Measurements from ENCODE around the gene G3BP2. TPM values are rescaled to one million over a fixed set of nuclear protein-coding genes. Genes with fewer than 3 reads are reported as not detected.
"Not testable (repeated sequence)": the region's sequence is repeated elsewhere in the genome, so short reads cannot be mapped to it uniquely, and the experiment has no call there.

G3BP2 gene
- polyA plus RNA-seq, 2 of the 4 experiments (the other 2 are of a cell fraction), result 159 to 179 TPM

DNA sequence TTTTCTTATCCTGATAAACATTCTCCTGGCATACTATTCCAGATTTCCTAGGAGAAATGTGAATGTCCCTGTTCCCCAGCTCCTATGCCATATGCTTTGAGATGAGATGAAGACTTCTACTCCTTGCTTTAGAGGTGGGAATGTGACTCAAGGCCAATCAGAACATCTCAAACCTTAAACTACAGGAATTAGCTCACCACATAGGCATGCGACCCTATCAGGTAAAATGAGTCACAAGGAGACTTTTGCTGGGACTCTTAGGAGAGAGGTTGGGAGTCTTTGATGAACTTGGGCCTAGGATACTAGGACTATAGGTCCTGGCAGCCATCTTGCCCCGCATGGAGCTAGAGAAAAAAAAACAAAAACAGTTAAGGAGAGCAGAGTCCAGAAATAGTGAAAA lies 45.3 kb upstream of the G3BP2 start:
- H3K9me3 ChIP-seq, result no peaks in the 10 kb centered on the region
- DNase-seq (ENCODE audit: low read depth in 1 of 2, low spot score in 1 of 2) (no peak), FAIRE-seq (no peak), ATAC-seq (no peak)
- H3K27ac ChIP-seq, result no peak overlapping the region
- H3K4me2 ChIP-seq, result no peak overlapping the region
- no peak for TF ChIP-seq CBX2 (IDR thresholded peaks at IDR 0.05; ENCODE audit: borderline replicate concordance, low read depth)
- no peak for TF ChIP-seq ZFP36 (IDR thresholded peaks at IDR 0.05; ENCODE audit: borderline replicate concordance, partially characterized antibody)
- no peak for TF ChIP-seq ZC3H11A (IDR thresholded peaks at IDR 0.05)
- no peak for TF ChIP-seq ESRRA (IDR thresholded peaks at IDR 0.05; ENCODE audit: borderline replicate concordance, low read length)
- TF ChIP-seq JUNB (IDR thresholded peaks at IDR 0.05), result no peak
- ChIA-PET POLR2A (no interaction called here), CTCF (interaction anchor here (0.6 kb wide), 1 partner anchor 31 kb away, joined by 3 read pairs; no protein-coding TSS in a partner anchor)
- peaks cover 30% of the 10 kb centered on the region for H3K4me1 ChIP-seq
- no peak overlapping the region for H3K4me3 ChIP-seq
- WGBS (ENCODE audit: missing lambda C conversion rate), result 86% methylated on average over 2 of the region's 2 CpGs

DNA sequence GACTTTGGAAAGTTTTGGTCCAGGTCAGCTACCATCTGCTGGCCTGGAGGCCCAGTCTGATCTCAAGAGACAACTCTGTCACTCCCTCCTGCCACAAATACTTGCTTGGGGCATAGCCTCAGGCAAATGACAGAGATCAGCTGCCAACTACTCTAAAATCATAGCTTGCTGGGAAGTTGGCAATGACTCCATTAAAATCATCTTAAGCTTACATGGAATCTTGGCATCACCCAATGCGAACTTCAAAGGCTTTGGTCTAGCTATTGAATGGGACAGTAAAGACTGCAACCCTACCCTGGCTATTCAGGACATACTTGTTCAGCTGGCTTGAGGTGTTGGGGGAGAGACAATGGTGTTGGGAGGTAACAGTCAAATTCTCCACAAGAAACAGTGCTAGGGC lies 44.2 kb upstream of the G3BP2 start:
- DNase-seq (ENCODE audit: low read depth in 1 of 2, low spot score in 1 of 2) (no peak), ATAC-seq (no peak), FAIRE-seq (no peak)
- Histone ChIP-seq H3K4me3 (no peak overlapping the region), H3K4me2 (no peak overlapping the region), H3K4me1 (peaks cover 20% of the 10 kb centered on the region), H3K27ac (no peak overlapping the region), H3K9me3 (no peaks in the 10 kb centered on the region)
- TF ChIP-seq SMC3 (IDR thresholded peaks at IDR 0.05) (no peak), ZSCAN20 (CRISPR knock-in tag; IDR thresholded peaks at IDR 0.05) (no peak), FOSL2 (IDR thresholded peaks at IDR 0.05) (no peak), FOSL2 (CRISPR knock-in tag; IDR thresholded peaks at IDR 0.05) (no peak)
- TF ChIP-seq, protein P1, sequence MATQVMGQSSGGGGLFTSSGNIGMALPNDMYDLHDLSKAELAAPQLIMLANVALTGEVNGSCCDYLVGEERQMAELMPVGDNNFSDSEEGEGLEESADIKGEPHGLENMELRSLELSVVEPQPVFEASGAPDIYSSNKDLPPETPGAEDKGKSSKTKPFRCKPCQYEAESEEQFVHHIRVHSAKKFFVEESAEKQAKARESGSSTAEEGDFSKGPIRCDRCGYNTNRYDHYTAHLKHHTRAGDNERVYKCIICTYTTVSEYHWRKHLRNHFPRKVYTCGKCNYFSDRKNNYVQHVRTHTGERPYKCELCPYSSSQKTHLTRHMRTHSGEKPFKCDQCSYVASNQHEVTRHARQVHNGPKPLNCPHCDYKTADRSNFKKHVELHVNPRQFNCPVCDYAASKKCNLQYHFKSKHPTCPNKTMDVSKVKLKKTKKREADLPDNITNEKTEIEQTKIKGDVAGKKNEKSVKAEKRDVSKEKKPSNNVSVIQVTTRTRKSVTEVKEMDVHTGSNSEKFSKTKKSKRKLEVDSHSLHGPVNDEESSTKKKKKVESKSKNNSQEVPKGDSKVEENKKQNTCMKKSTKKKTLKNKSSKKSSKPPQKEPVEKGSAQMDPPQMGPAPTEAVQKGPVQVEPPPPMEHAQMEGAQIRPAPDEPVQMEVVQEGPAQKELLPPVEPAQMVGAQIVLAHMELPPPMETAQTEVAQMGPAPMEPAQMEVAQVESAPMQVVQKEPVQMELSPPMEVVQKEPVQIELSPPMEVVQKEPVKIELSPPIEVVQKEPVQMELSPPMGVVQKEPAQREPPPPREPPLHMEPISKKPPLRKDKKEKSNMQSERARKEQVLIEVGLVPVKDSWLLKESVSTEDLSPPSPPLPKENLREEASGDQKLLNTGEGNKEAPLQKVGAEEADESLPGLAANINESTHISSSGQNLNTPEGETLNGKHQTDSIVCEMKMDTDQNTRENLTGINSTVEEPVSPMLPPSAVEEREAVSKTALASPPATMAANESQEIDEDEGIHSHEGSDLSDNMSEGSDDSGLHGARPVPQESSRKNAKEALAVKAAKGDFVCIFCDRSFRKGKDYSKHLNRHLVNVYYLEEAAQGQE (IDR thresholded peaks at IDR 0.05), result no peak
- ChIA-PET CTCF (no interaction called here), POLR2A (no interaction called here)
- WGBS (ENCODE audit: missing lambda C conversion rate), result 100% methylated on average over 1 of the region's 1 CpG

DNA sequence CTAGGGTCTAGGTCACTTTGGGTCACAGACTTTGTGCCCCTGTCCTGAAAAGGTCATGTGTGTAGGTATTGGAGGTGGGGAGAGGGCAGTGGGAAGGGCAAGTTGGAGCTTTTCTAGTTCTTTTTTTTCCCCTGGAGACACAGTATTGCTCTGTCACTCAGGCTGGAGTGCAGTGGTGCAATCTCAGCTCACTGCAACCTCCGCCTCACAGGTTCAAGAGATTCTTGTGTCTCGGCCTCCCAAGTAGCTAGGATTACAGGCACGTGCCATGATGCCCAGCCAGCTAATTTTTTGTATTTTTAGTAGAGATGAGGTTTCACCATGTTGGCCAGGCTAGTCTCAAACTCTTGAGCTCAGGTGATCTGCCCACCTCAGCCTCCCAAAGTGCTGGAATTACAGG lies 42.8 kb upstream of the G3BP2 start:
- H3K4me2 ChIP-seq; H3K9me3 ChIP-seq; FAIRE-seq; H3K27ac ChIP-seq; DNase-seq (ENCODE audit: low read depth in 1 of 2, low spot score in 1 of 2); H3K4me3 ChIP-seq; ATAC-seq: not testable (repeated sequence)
- H3K4me1 ChIP-seq, result peaks cover 14% of the 10 kb centered on the region; the same call in 2 of the 3 replicates
- ChIA-PET CTCF (interaction anchor here (1.2 to 2.1 kb wide), 3 partner anchors 8 to 132 kb away, joined by 3 to 15 read pairs (median 3); partner anchors contain the start of gene USO1), POLR2A (interaction anchor here (4.0 kb wide), 1 partner anchor 8 kb away, joined by 18 read pairs; the partner anchor contains the start of gene USO1)
- 90% methylated on average over 3 of the region's 3 CpGs for WGBS (ENCODE audit: missing lambda C conversion rate)

DNA sequence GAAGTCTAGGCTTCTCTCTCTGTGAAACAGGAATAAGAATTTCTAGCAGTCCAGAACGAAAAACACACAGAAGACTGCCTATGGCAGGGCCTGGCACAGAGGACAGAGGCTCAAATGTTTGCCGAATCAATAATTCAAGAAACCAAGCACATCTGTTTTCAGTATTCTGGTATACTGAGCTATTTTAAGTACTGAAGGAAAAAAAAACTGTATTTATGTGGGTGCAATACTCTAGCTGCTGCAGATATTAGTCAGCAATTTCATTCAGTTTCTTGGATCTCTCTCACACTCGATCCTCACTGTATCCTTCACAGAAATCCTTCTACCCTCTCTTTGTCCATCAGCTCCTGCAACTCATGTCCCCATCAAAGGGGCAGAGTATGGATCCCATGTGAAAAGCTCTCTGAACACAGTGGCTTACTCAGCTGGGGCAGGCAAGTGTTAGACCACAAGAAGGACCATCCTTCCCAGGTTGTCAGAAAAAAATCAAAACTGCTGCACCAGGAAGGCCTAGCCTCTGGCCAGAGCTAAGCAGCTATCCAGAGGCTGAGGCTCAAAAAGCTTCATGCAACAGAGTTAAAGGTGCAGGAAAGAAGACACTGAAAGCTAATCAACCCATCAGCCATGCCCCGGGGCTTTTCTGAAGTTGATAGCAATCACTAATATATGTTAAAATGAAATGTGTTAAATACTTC lies 42.0 kb upstream of the G3BP2 start:
- Histone ChIP-seq H3K4me2 (peak overlapping the region; percentile 12; the same call in 2 of the 3 replicates), H3K27ac (peak overlapping the region in 1 of 2 experiments; percentile 60; a peak in 4 of 6 replicates), H3K9me3 (no peaks in the 10 kb centered on the region), H3K4me3 (no peak overlapping the region), H3K4me1 (peaks cover 18% of the 10 kb centered on the region)
- TF ChIP-seq CEBPB (IDR thresholded peaks at IDR 0.05) (no peak), HEYL (CRISPR knock-in tag; IDR thresholded peaks at IDR 0.05) (no peak), KDM1A (IDR thresholded peaks at IDR 0.05; ENCODE audit: low read depth) (no peak), JUNB (IDR thresholded peaks at IDR 0.05) (no peak), HOXA7 (CRISPR knock-in tag; IDR thresholded peaks at IDR 0.05) (no peak), RFX5 (IDR thresholded peaks at IDR 0.05) (no peak)
- TF ChIP-seq, protein P2, sequence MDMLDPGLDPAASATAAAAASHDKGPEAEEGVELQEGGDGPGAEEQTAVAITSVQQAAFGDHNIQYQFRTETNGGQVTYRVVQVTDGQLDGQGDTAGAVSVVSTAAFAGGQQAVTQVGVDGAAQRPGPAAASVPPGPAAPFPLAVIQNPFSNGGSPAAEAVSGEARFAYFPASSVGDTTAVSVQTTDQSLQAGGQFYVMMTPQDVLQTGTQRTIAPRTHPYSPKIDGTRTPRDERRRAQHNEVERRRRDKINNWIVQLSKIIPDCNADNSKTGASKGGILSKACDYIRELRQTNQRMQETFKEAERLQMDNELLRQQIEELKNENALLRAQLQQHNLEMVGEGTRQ (IDR thresholded peaks at IDR 0.05), result no peak
- TF ChIP-seq, protein P3, sequence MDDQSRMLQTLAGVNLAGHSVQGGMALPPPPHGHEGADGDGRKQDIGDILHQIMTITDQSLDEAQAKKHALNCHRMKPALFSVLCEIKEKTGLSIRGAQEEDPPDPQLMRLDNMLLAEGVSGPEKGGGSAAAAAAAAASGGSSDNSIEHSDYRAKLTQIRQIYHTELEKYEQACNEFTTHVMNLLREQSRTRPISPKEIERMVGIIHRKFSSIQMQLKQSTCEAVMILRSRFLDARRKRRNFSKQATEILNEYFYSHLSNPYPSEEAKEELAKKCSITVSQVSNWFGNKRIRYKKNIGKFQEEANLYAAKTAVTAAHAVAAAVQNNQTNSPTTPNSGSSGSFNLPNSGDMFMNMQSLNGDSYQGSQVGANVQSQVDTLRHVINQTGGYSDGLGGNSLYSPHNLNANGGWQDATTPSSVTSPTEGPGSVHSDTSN (IDR thresholded peaks at IDR 0.05), result no peak
- TF ChIP-seq, protein P4, sequence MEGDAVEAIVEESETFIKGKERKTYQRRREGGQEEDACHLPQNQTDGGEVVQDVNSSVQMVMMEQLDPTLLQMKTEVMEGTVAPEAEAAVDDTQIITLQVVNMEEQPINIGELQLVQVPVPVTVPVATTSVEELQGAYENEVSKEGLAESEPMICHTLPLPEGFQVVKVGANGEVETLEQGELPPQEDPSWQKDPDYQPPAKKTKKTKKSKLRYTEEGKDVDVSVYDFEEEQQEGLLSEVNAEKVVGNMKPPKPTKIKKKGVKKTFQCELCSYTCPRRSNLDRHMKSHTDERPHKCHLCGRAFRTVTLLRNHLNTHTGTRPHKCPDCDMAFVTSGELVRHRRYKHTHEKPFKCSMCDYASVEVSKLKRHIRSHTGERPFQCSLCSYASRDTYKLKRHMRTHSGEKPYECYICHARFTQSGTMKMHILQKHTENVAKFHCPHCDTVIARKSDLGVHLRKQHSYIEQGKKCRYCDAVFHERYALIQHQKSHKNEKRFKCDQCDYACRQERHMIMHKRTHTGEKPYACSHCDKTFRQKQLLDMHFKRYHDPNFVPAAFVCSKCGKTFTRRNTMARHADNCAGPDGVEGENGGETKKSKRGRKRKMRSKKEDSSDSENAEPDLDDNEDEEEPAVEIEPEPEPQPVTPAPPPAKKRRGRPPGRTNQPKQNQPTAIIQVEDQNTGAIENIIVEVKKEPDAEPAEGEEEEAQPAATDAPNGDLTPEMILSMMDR (IDR thresholded peaks at IDR 0.05), result no peak
- TF ChIP-seq, protein P5, sequence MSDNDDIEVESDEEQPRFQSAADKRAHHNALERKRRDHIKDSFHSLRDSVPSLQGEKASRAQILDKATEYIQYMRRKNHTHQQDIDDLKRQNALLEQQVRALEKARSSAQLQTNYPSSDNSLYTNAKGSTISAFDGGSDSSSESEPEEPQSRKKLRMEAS (IDR thresholded peaks at IDR 0.05), result no peak
- FAIRE-seq (no peak), ATAC-seq (peak in 1 of 2 experiments; percentile 36; a peak in 2 of 6 replicates), DNase-seq (ENCODE audit: low read depth in 1 of 2, low spot score in 1 of 2) (no peak)
- CTCF ChIA-PET, result interaction anchor here (1.4 to 2.1 kb wide), 2 partner anchors 9 to 32 kb away, joined by 3 to 15 read pairs; partner anchors contain the start of gene USO1
- WGBS (ENCODE audit: missing lambda C conversion rate), result 85% methylated on average over 4 of the region's 4 CpGs
- POLR2A ChIA-PET, result interaction anchor here (4.0 kb wide), 1 partner anchor 9 kb away, joined by 18 read pairs; the partner anchor contains the start of gene USO1

Measured in A549 (cell line).